ENCODE data around the gene TLCD5.

TLCD5 gene

DNA sequence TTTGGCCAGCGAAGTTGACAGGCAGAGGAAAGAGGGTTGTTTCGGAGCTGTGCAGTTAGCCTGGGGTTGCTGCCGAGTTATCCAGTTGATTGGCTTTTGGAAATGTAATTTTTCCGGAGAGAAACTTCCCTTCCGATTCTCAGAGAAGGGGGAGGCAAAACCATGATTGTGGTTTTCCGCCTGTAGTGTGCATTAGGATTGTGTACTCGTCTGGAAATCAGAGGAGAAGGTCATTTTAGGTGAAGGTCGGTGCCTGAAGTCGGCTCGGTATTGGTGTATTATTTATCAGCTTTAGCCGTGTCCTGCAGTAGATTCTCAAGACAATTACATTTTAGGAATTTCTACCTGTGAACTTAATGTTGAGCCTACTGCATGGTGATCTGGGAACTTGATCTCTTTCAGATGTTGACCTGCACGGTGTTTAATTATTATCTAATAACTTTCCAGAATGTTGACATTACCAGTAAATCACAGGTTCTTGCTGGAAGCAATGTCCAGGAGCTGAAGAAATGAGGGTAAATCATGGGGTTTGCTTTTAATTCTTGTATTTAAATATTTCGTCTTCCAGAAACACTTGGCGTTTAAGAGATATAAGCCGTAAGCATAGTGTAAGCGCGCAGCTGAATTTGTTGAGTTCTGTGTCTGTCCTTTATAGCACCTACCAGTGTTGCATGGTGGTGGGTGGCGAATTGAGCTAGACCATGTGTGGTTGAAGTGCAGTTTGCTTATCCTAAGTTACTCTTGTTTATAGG lies 12.4 kb downstream of the TLCD5 start:
- DNase-seq (ENCODE audit: low read depth), result no peak

DNA sequence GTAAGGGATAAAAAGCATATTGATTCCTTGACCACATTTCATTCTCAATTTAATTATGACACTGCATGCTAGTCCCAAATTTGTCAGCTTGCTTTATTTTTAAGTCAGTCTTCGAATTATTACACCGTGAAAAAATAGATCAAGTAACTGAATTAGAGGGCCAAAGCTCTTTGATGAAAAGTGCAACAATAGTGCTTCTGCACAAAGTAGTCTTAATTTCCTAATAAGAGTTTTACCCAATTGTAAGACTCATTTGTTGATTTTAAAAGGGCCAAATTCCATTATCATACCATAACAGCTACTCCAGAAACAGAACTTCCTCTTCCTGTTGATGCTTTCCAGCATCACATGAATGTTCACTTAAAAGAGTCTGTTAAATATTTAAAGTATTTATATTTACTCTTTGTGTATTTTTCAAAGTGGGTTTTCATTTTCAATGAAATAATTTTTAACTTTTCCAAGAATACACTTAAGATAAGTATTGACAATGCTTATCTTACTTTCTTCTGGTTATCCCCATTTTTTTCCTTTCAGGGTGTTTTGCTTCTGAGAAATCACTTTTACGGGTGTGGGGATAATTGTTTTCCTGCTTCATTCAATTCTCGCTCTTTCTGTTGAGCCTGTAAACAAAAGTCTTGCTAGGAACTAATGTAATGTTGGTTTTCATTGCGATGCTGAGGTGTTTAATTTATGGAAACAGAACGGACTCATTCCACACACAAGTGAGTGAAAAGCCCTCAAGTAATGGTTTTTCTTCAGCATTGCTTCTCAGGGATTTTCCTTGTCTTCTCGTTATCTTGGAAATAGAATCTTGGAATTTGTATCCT lies 13.2 kb downstream of the TLCD5 start:
- no peak for DNase-seq (ENCODE audit: low read depth)

DNA sequence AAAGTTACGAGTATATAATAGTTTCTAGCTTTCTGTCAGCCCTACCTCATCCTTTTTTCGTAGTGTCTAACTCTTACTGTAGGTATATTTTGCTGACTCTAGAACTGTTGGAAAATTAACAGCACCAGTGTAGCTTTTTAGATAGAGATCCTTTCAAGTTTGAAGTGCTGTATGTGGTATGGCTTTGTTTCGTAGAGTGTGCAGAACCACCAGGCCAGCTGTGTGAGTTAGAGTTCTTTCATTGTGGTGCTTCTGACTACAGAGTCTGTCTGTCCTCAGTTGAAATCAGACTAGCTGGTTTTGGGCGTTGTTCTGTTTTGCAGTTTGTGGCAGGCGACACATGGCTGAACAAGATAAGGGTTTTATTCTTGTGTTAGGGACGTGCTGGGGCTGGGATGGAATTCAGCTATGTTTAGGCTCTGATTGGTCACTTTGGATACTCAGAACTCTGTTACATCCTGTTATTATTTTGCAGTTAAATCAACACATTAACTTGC lies 14.3 kb downstream of the TLCD5 start:
- DNase-seq (ENCODE audit: low read depth), result no peak

DNA sequence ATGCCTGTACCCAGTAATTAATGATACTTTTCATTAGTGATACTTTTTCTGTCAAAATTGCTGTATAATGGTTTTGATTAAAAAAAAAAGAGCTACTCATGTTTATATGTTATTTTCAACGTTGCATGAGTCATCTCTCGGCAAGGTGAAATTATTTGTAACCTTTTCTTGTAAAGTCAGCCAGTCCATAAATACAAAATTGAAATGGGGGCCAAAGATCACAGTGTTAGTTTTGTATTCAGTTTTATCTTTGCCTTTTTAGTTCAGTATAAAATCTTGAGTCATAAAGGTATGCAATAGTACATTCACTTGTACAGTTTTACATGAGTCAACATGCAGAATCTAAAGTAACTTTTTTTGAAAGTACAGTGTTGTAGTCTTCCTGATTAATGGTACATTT lies 15.4 kb downstream of the TLCD5 start:
- no peak for DNase-seq (ENCODE audit: low read depth)

DNA sequence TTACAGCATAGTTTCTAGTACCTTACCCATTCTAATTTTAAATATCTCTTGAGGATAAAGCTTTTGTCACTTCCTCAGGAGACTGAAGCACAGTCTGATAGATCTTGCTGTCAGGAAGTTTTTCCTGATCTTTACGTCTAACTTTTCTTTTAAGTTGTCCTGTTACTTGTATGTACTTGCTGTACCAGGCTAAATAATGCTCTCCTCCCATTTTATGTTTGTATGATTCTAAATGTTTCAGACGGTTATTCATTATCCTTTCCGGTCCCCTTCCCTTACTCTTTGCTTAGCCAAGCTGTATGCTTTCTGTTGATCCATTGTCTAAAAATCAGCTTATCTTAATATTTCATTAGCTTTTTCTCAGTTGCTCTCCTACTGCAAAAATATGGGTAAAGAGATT lies 17.1 kb downstream of the TLCD5 start:
- no peak for DNase-seq (ENCODE audit: low read depth)

DNA sequence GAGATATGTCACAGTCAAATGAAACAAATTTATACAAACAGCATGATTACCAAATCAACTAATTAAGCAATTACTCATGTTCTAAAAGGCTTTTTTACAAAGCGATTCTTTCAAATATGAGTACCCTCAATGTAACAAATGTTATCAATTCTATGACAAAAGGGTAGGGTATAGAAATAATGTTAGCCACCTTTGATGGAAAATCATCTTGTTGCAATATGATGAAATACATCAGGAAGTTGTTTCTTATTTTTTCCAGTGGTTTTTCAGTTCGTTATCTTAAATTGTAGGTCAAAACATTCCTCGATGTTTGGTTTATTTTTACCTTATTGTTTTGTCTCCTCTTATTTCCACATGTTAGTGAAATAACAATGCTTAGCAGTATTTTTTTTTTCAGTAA lies 17.6 kb downstream of the TLCD5 start:
- no peak for DNase-seq (ENCODE audit: low read depth)

DNA sequence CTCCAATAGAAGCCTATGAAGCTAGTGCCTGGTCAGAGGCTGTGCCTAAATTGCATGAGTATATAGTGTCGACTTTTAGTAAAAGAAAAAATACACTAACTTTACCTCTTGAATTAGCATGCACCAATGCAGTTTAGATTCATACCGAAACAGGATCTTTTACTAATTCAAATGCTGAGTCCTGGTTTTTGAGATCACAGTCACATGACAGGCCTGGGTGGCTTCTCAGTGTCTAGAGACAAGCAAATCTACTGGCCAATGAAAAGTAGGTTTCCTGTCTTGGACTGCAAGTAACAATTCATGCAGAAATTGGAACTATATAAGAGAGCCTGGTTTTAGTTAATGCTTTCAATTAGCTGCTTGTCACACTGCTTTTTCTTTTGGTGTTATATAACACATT lies 18.3 kb downstream of the TLCD5 start:
- DNase-seq (ENCODE audit: low read depth), result no peak

DNA sequence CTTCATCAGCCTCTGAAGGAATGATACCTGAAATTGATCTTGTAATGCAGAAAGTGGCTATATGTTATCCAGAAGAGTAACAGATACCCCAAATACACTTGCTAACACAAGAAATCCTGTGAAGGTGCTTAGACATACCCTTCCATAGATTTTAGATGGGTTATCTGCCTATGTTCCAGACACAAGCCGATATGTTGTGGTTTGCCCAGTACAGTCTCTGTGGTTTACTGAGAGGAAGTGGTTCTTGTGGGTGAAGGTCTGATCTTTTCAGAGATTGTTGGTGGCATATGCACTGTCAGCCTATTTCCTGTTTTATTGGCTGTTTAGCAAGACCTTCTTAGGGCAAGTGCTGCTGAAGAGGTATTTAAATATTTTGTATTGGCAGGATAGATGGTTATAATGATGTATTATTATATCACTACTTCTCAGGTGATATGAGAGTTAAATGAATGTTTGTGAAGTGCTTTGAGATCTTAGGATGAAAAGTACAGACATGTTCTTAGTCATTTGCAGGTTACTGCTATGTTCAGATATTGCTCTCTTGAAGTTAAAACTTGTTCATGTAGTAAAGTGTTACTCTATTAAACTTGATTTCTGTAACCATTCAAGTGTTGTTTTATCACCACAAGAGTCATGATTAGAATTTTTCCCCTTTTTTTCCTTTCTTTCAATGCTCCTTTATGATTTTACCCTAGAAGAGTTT lies 19.4 kb downstream of the TLCD5 start:
- no peak for DNase-seq (ENCODE audit: low read depth)

DNA sequence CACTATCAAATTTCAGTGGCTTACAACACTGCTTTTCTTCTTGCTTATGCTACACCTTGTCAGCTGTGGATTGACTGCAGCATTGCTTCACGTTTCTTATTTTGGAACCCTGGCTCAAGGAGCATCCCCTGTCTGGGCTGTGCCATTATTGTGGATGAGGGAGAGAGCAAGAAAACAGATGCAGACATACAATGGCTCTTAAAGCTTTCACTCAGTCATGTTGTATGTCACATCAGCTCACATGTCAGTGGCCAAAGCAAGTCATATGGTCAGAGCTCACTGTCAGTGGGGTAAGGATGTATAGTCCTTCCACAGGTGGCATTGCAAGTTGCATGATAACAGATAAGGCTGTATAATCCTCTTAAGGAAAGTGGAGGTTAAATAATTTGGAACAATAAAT lies 21.1 kb downstream of the TLCD5 start:
- DNase-seq (ENCODE audit: low read depth), result no peak

DNA sequence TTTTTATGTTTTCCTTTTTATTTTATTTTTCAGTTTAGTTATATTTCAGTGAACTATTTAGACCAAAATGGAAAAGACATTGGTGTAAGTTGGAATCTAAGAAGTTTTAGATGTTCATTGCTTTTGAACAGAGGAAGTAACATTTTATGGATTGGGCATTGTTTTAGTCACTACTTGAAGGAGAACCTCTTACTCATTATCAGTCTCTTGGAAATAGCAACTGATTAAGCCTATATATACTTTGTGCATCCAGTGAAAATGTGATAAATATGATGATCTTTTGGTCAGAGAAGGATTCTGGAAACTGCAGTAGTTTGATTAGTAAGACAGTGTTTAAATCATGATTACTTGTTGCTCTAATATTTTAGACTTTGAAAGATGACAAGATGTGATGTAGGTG lies 25.5 kb downstream of the TLCD5 start:
- no peak for DNase-seq (ENCODE audit: low read depth)

DNA sequence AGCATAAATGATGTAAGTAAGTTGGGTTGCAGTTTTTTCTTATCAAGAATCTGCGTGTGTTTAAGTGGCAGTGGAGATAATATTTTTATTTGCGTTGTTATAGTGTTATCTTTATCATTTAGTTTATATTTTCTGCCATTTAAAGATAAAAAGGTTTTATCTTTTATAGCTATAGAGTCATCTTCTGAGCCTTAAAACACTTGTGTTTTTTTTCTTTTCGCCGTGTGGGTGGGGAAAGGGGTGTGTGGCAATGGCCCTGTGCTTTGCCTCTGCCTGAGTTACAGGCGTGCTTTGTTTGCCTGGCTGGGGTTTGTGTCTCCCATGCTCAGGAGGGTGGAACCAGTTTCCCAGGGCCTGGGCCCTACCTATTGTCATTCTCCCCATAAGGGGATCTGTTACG lies 27.3 kb downstream of the TLCD5 start:
- no peak for DNase-seq (ENCODE audit: low read depth)

DNA sequence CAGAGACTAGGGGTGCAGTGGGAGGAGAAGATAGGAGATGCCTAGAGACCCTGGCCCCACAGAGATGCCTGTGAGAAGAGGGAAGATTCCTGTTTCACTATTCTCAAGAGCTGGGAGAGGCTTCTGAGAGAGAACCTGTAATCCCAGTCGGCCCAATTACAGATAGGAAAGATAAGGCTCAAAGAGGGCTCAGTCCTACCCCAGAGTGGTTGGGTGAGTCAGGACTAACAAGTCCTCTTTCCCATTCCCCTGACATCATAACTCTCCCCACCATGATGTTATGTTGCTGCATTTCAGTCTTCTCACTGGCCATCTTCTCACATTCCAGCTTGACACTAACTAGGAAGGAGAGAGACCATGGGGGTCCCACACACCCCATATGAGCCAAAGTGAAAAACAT lies 29.0 kb downstream of the TLCD5 start:
- DNase-seq (ENCODE audit: low read depth), result no peak

DNA sequence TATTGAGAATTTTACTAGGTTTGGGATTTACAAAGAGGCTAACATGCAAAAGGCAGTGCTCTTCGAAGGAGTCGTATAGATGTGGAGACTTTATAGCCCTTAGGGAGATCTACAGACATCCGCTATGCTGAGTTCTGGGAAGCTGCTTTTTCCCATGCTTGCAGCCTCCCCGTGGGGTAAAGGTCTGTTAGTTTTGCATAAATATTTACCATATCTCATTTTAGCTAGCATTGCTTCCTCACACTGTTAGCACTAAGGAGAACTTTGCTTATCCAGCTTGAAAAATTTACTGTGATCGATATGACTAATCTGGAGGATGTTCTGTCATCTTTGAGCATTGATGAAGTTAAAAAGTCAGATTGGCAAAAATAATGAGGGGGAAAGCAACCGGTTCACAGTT lies 29.7 kb downstream of the TLCD5 start:
- DNase-seq (ENCODE audit: low read depth), result no peak

DNA sequence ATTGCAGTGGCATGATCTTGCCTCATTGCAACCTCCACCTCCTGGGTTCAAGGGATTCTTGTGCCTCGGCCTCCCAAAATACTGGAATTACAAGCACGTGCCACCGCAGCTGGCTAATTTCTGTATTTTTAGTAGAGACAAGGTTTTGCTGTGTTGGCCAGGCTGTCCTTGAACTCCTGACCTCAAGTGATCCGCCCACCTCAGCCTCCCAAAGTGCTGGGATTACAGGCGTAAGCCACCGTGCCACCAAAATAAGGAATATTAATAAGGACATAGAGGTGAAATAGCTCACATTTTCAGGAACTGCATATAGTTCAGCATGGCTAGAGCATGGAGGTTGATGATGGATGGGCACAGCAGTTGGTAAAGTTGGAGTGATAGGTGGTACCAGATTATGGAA lies 32.5 kb downstream of the TLCD5 start:
- DNase-seq (ENCODE audit: low read depth), result no peak

DNA sequence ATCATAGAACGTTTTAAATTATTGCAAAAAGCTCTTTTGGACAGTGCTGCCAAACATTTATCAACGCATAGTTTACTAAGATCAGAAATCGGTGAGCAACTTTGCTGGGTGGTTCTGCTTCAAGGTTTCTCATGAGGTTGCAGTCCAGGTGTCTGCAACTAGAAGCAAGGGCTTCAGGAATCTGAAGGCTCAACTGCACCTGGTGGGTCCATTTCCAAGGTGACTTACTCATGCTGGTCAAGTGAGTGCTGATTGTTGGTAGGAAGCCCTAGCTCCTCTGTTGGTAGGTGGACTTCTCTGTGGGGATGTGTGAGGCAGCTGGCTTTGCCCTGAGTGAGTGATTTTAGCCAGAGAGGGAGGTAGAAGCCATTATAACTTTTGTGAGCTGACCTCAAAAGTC lies 33.6 kb downstream of the TLCD5 start:
- DNase-seq (ENCODE audit: low read depth), result no peak

DNA sequence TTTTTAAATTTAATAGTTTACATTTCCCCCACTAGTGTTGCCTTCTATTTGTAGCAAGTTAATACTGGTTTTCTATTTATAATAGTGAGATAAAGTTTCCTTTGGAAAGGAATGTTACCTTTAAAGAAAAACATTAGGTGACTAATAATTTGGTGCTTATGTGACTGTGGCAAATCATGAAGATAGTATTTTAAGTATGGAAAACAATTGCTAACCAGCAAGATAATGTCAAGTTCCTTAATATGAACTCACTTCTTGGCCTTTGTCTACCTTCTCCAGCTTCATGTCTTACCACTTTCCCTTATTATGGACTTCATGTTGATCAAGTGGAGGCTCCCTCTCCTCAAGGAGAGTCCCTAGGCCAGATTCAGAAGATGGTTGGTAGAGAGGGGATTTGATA lies 38.3 kb downstream of the TLCD5 start:
- DNase-seq (ENCODE audit: low read depth), result no peak

DNA sequence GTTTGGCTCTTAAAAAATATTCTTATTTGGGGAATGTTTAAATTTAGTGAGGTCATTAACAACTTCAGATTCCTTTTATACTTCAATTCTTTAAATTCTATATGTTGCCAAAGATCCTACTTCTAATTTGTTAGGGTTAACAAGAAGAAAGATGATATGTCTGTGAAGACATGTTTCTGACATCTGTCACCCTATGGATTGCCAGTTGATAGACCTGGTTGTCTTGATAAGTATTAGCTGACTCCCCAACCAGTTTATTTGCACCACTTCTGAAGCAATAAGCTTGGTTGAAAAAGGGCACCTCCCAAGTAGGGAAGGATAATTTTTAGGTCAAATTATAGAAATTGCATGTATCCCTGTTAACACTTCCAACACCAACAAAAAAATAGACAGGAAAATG lies 40.4 kb downstream of the TLCD5 start:
- no peak for DNase-seq (ENCODE audit: low read depth)

DNA sequence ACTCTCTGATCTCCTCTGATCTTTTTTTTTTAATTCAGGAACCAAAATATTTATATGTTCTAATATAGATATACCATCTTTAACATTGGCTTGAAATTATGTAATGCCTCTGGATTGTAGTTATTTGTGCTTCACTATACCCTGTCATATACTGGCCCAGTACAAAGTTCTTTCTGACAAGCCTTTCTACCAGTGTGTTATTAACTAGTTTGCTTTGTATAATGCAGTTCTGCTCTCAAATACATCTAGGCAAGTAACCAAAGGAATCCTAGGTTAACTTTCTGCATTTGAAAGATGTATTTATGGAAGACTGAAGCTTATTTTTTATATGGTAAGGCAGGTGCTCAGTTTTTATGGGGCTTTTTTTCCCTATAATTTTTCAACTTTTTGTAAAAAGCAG lies 47.2 kb downstream of the TLCD5 start:
- DNase-seq (ENCODE audit: low read depth), result no peak

DNA sequence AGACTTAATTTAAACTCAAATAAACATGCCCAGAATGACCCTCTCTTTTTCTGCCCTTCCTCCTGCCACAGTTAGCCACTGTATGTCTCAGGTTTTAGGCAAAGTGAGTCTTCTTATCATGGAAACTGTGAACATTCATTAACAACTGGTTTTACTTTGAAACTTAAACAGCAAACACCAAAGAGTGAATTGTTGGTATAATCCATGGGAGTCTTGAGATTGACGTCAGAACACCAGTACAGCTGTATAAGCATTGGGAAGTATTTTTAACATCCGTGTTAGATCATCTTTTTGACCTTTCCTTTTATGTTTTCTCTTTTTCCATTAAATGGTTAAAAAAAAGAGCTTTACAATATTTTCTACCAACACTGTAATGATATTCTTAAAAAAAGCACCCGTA lies 50.0 kb downstream of the TLCD5 start:
- DNase-seq (ENCODE audit: low read depth), result no peak

DNA sequence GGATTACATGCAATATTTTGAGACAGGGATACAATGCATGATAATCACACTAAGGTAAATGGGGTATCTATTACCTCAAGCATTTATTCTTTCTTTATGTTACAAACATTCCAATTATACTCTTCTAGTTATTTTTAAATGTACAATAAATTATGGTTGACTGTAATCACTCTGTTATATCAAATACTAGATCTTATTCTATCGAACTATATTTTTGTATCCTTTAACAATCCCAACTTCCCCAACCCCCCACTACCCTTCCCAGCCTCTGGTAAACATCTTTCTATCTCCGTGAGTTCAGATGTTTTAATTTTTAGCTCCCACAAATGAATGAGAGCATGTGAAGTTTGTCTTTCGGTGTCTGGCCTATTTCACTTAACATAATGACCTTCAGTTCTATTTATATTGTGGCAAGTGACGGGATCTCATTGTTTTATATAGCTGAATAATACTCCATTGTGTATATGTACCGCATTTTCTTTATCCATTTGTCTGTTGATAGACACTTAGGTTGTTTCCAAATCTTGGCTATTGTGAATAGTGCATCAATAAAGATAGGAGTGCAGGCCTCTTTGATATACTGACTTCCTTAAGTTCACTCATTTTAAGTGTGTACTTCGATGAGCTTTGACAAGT lies 51.6 kb downstream of the TLCD5 start:
- no peak for DNase-seq (ENCODE audit: low read depth)

DNA sequence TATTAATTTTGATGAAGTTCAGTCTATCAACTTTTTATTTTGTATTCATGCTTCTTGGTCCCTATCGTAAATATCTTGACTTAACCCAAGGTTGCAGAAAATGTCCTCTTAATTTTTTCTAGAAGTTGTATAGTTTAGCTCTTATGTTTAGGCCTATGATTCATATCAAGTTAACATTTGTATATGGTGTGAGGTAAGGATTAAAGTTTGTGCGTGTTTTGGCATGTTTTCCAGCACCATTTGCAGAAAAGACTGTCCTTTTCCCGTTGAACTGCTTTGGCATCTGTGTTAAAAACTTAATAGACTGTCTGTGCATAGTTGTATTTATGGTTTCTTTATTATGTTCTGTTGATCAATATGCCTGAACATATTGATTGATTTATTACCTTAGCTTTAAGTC lies 53.4 kb downstream of the TLCD5 start:
- no peak for DNase-seq (ENCODE audit: low read depth)

DNA sequence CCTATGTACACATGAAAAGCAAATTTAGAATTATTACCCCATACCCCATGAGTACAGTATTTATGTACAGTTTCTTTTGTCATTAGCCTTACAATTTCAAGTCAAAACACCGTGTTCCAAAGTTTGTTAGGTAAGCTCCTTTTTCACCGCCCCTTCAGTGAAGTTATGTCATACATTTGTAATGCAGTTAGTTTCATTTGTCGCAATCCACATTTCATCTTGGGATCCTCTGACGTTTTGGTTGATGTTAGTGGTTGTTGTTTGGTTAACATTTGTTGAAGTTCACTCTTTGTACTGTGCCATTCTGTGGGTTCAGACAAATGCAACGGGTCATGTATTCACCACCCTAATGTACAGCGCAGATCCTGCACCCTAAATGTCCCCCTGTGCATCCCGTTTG lies 56.3 kb downstream of the TLCD5 start:
- DNase-seq (ENCODE audit: low read depth), result no peak
